ENCODE measurements around the gene GNAQ. TPM values are rescaled to one million over a fixed set of nuclear protein-coding genes. Genes with fewer than 3 reads are reported as not detected.

Gene GNAQ
- polyA plus RNA-seq, 3 donors from 2014 or later: 4.5 to 7.4 (median 5.1) TPM

DNA sequence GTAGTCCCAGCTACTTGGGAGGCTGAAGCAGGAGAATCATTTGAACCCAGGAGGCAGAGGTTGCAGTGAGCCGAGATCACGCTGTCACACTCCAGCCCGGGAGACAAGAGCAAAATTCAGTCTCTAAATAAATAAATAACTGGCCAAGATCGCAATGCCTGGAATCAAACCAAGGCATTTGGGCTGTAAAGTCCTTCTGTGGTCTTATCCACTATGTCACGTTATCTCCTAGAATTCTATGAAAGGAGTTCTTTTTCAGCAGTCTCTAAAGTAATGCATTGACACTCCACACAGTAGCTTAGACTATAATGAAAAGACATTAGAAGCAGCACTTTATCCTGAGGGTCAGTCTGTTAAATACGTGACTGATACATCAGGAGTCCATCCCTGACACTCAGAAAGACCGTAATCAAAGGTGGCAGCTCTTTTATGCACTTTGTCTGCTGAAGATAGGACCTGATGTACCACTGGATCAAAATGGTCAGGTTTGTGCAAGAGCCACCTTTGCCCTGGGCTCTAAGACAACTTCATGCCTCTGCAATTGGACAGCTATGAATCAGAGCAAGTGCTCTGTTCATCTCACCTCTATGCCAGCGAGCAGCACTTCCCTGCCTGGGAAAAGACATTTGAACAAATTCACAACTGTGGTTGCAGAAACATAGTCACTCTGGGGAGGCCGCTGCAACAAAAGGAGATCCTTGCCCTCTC, 351.8 kb downstream of the GNAQ start:
- Mint-ChIP-seq H3K4me1 (no peaks in the 10 kb centered on the region), H3K27ac (no peak overlapping the region), H3K27me3 (ENCODE audit: low read depth in 3 of 3) (peaks cover 0 to 5% (median 2%) of the 10 kb centered on the region in 3 donors), H3K36me3 (no peaks in the 10 kb centered on the region), H3K9me3 (no peaks in the 10 kb centered on the region), H3K4me3 (no peak overlapping the region)
- DNase-seq: no peak

DNA sequence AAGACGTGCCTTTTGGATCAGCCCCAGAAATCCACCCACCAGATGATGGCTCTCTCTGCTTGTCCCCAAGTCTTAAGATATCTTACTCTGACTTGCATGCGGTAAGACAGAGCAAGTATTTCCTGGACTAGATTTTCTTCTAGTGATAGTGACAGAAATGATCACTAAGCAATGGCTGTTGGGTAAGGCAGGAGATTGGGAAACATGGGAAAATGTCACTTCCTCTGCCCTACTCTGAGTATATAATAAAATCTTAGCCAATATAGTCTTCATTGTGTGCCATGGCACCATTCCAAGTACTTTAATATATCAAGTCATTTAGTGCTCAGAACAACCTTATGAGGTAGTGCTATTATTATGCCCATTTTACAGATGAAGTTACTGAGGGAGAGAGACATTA, 352.5 kb downstream of the GNAQ start:
- Mint-ChIP-seq H3K27me3 (ENCODE audit: low read depth in 3 of 3) (peaks cover 0 to 5% (median 2%) of the 10 kb centered on the region in 3 donors), H3K9me3 (no peaks in the 10 kb centered on the region), H3K36me3 (no peaks in the 10 kb centered on the region), H3K4me1 (no peaks in the 10 kb centered on the region), H3K27ac (no peak overlapping the region), H3K4me3 (no peak overlapping the region)
- no peak for DNase-seq

DNA sequence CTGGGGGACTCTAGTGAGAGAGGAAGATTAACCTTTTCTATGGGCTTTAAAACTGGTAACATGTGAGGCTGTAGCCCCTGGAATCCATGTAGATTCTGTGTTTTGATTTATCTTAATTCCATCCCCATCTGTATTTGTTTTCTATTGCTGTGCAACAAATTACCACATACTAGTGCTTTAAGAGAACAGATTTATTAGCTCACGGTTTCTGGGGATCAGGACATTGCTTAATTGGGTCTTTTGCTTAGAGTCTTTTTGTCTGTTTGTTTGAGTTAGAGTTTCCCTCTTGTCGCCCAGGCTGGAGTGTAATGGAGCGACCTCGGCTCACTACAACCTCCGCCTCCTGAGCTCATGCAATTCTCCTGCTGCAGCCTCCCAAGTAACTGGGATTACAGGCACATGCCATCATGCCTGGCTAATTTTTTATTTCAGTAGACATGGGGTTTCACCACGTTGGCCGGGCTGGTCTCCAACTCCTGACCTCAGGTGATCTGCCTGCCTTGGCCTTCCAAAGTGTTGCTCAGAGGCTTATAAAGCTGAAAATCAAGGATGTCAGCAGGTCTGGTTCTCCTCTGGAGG, 353.6 kb downstream of the GNAQ start:
- no peaks in the 10 kb centered on the region for H3K4me1 Mint-ChIP-seq
- H3K9me3 Mint-ChIP-seq: no peaks in the 10 kb centered on the region
- H3K36me3 Mint-ChIP-seq: no peaks in the 10 kb centered on the region
- no peak overlapping the region for H3K27ac Mint-ChIP-seq
- H3K4me3 Mint-ChIP-seq: no peak overlapping the region
- DNase-seq: no peak
- peaks cover 0 to 5% (median 2%) of the 10 kb centered on the region in 3 donors for H3K27me3 Mint-ChIP-seq (ENCODE audit: low read depth in 3 of 3)

DNA sequence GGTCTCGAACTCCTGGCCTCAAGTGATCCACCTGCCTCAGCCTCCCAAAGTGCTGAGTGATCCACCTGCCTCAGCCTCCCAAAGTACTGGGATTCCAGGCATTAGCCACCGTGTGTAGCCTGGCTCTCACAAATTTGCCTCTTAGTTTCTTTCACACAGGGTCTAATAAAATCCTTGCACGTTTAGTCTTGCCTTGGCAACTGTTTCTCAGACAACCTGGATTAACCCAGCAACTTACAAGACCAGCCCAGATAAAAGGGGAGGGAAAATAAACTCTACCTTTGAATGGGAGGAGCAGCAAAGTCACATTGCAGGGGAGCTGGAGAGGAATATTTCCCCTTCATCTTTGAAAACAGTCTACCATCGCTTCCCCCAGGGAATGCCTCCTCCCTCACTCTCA, 354.2 kb downstream of the GNAQ start:
- no peaks in the 10 kb centered on the region for H3K36me3 Mint-ChIP-seq
- peaks cover 1 to 5% (median 2%) of the 10 kb centered on the region in 3 donors for H3K27me3 Mint-ChIP-seq (ENCODE audit: low read depth in 3 of 3)
- no peaks in the 10 kb centered on the region for H3K4me1 Mint-ChIP-seq
- H3K27ac Mint-ChIP-seq: no peak overlapping the region
- no peaks in the 10 kb centered on the region for H3K9me3 Mint-ChIP-seq
- H3K4me3 Mint-ChIP-seq: no peak overlapping the region
- no peak for DNase-seq

DNA sequence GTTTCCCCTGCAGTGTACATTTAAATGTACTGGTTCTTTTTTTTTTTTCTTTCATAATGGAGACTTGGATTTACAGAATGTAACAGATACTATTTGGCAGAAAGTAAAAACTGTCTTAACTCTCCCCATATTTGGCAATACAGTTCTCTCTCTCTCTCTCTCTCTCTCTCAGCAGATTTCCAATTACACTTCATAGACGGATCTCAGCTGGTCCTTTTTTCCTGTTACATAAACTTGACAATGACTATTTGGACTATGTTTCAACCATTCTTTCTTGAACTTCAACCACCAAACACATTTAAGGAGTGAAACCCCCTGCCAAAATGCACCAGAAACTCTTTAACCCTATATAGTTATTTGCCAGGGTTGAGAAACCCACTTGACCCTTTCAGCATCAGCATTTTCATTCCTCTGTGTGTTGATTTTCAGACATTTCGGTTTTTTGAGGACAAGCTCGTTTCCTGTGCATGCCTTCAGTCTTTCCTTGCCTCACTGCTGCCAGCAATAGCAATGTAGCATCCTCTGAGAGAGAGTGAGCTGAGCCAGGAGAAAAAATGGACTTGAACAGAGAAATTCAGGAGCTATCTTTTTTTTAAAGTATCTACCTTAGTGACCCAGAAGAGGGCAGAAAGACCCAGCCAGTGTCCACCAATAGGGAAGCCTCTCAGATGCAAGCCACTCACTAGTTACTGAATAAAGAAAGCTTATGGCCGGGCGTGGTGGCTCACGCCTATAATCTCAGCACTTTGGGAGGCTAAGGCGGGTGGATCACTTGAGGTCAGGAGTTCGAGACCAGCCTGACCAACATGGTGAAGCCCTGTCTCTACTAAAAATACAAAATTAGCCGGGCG, 357.4 kb downstream of the GNAQ start:
- Mint-ChIP-seq H3K4me1 (no peaks in the 10 kb centered on the region), H3K9me3 (no peaks in the 10 kb centered on the region), H3K27me3 (ENCODE audit: low read depth in 3 of 3) (peaks cover 2 to 3% (median 2%) of the 10 kb centered on the region in 3 donors), H3K4me3 (no peak overlapping the region), H3K27ac (no peak overlapping the region), H3K36me3 (no peaks in the 10 kb centered on the region)
- DNase-seq: no peak

GRCh38 chr9:77672183-77672582, 359.4 kb downstream of the GNAQ start:
- H3K4me1 Mint-ChIP-seq: no peaks in the 10 kb centered on the region
- H3K9me3 Mint-ChIP-seq: no peaks in the 10 kb centered on the region
- no peak for DNase-seq
- no peaks in the 10 kb centered on the region for H3K36me3 Mint-ChIP-seq
- H3K27me3 Mint-ChIP-seq (ENCODE audit: low read depth in 3 of 3): peaks cover 2 to 6% (median 2%) of the 10 kb centered on the region in 3 donors
- H3K4me3 Mint-ChIP-seq: no peak overlapping the region
- H3K27ac Mint-ChIP-seq: no peak overlapping the region

GRCh38 chr9:77667151-77667550, 364.5 kb downstream of the GNAQ start:
- Mint-ChIP-seq H3K36me3 (no peaks in the 10 kb centered on the region), H3K27me3 (ENCODE audit: low read depth in 3 of 3) (peaks cover 0 to 6% (median 4%) of the 10 kb centered on the region in 3 donors), H3K27ac (no peak overlapping the region), H3K4me1 (no peaks in the 10 kb centered on the region), H3K4me3 (no peak overlapping the region), H3K9me3 (no peaks in the 10 kb centered on the region)
- no peak for DNase-seq

Other genes starting within 250 kb of the GNAQ start
- 100 to 1,000 TPM in 1 of 3 donors, 10 to 100 TPM in 2; 57.3 to 138 (median 70.9) TPM for gene CEP78, start 204.3 kb upstream of the GNAQ start, polyA plus RNA-seq

All from immature natural killer cell (primary cell).